ENCODE data around the gene SEMG1.

SEMG1 gene

DNA sequence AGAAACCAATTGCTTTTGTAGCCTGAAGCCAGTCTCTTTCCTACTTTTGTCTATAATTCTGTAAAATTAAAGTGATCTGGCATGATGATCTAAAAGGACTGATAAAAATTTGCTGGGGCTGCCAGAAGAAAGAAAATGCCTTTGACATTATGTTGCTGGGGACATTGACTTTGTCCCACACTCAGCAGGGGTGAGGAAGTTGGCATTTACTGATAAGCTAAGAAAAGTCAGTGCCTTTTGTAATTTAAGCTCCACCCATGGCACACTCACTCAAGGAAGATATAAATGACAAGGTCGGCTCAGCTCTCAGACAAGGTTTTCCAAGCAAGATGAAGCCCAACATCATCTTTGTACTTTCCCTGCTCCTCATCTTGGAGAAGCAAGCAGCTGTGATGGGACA is at the start of gene SEMG1:
Gene SEMG1, plus strand, starts transcription at position 309 of the 400 bp plus-strand sequence. Its CDS starts 21 bp downstream, at position 330.
- no peak for DNase-seq (ENCODE audit: low read depth in 2 of 3, low spot score in 2 of 3)

DNA sequence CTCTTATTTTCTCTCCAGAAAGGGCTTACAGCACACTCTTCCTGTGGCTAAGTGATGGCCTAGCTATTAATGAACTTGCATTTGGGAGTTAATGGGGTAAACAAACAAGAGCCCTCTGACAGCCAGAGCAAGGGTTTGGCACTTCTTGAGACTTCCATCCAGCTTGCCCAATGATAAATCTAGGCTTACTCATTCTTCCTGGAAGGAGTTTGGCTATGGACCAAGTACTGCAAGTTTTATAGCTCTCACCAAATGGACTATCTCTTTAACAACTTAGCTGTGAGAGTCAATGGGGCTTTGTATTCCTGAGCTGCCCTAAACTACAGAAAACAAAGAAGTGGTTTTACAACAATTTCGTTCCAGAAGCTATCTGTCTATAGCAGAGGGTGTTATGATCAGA is 48.9 kb upstream of the SEMG1 start:
- no peak for DNase-seq (ENCODE audit: low read depth in 2 of 3, low spot score in 2 of 3)

DNA sequence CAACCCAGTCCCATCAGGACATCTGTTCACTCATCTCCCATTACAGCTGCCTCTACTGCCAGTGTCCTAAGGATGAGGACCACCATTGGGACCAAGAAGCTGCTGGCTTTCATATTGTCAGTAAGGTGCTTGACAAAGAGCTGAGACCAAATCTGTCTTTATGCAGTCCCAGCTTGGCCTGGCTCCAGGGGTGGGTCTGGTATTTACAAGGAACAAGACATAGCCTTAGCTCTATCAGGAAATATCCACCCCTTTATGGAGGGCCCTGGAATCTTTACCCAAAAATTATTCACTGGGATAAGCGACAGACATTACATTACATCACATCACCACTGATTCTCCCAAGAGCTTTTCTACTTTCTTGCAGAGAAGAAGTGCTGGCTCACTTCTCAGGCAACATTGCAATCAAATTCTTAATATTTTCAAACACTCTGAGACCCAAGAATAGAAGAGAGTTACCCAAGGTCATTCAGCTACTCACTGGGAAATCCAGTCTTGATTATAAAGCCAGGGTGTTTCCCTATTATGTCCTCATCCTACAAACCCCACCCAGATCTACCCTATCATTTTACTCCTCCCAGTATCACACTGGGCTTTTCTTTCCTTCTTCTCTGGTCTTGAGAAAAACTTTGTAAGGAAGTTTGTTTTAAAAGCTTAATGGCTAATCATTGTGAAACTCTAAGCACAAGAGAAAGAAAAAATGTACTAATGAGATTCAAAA is 43.6 kb upstream of the SEMG1 start:
- no peak for DNase-seq (ENCODE audit: low read depth in 2 of 3, low spot score in 2 of 3)

GRCh38 chr20:45164906-45165305 is 41.9 kb upstream of the SEMG1 start:
- no peak for DNase-seq (ENCODE audit: low read depth in 2 of 3, low spot score in 2 of 3)

DNA sequence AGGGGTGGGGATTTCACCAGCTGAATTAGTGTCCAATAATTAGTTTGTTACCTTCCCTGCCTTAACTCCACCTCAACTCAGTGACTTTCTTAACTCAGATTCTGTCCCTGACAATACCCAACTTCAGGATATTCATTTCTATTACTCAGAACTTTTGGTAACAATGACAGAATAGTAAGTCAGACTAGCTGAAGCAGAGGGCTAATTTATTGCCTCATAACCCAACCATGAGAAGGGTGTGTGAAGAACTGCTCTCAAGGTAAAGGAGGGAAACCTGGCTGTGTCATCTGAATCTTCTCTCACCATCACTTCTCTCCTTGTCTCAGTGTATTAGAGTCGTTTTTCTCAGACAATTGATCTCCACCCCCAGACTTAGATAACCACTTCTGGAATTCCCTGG is 33.3 kb upstream of the SEMG1 start:
- no peak for DNase-seq (ENCODE audit: low read depth in 2 of 3, low spot score in 2 of 3)

- no peak for DNase-seq (ENCODE audit: low read depth in 2 of 3, low spot score in 2 of 3)
Observed at GRCh38 chr20:45174434-45175364, 32.1 kb upstream of the SEMG1 start, which contains the start of gene PI3. TSS of gene PI3 (plus strand) at chr20:45174902. CDS start at chr20:45174923, 21 bp downstream.

DNA sequence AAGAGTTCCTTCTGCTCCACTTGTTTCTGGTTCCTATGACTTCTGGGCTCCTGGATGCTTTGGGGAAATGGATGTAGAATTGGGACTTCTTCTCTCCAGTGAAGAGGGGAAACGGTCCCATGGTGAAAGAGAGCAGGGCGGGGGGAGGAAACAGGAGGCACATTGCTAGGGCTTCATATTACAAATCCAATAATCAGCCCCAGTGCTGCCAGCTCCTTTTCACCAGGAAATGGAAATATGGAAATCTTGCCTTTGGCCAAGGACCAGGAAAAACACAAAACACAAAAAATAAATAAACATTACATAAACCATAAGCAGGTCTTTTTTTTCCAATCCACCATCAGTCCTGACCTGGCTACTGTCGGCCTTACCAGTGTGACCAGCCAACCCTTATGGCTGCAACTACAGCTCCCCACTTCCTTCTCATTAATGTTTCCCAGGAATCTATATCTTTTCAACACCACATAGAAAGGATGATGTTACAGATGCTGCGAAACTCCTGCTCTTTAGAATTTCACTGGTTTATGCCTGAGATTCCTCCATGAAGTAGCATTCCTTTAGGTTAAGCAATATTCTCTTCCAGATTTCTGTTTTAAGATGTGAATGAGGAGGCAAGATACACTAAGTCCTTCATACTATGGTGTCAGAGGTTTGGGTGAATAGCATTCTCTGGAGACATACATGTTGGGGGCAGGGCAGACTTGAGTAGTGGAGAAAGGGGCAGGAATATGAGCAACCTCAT is 30.1 kb upstream of the SEMG1 start:
- no peak for DNase-seq (ENCODE audit: low read depth in 2 of 3, low spot score in 2 of 3)

GRCh38 chr20:45179166-45179565 is 27.7 kb upstream of the SEMG1 start:
- no peak for DNase-seq (ENCODE audit: low read depth in 2 of 3, low spot score in 2 of 3)

- DNase-seq (ENCODE audit: low read depth in 2 of 3, low spot score in 2 of 3), result no peak
Observed at GRCh38 chr20:45181639-45182038, 25.2 kb upstream of the SEMG1 start.

DNA sequence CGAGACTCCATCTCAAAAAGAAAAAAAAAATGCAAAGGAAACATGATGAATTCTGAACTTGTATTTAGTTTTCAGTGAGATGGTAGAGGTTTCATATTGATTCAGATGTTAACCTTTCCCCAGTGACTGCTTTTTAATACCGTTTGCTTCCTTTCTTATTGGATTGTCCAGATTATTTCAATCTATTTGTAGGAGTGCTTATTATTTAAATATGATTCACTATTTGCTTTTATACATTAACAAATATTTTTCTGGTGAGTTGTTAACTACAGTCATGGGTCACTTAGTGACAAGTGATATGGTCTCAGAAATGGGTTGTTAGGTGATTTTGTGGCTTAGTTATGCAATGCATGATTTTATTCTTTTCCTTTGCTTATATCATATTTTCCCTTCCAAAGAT is 23.7 kb upstream of the SEMG1 start:
- DNase-seq (ENCODE audit: low read depth in 2 of 3, low spot score in 2 of 3), result no peak

- DNase-seq (ENCODE audit: low read depth in 2 of 3, low spot score in 2 of 3), result no peak
Observed at GRCh38 chr20:45187693-45188092, 19.1 kb upstream of the SEMG1 start.

DNA sequence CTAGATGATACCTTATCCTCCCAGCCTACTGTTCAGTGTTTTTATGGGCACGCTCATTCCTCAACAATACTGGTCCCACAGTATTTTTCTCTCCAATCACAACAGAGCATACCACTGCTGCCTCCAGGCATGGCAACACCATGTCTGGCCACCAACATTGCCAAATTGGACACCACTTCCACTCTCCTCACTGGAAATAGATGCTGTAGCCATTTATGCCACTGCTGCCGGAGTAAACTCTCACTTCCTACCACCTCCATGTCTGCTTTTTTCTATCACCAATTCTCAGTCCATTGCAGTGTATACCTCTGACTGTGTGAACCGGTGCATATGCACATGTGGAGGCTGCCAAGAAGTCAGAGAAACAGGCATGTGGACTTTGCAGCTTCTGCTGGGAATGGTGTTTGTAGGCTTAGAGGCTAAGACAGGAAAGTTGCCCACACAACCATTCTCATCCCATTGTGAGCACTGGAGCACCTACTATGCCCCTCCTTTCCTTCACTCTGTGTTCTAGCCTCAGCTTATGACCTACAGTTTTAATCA is 17.7 kb upstream of the SEMG1 start:
- DNase-seq (ENCODE audit: low read depth in 2 of 3, low spot score in 2 of 3), result no peak

DNA sequence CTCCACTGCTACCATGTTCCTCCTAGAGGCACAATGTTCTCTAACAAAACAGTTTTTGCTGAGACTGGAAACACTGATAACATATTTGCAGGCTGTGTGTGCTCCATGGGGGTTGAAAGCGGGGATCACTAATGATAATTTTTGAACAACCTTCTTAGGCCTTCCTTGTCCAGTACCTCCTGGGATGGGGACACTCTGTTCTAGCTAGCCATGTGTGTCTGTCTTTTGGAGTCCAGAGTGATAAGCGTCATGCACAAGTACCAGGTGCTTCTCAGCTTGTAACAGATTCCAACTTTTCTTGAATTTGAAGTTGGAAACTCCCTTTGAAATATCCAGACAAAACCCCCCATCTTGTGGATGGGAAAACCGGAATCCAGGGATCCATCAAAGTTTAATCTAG is 17.0 kb upstream of the SEMG1 start:
- DNase-seq (ENCODE audit: low read depth in 2 of 3, low spot score in 2 of 3), result no peak

- no peak for DNase-seq (ENCODE audit: low read depth in 2 of 3, low spot score in 2 of 3)
Observed at GRCh38 chr20:45191926-45192325, 14.9 kb upstream of the SEMG1 start.

DNA sequence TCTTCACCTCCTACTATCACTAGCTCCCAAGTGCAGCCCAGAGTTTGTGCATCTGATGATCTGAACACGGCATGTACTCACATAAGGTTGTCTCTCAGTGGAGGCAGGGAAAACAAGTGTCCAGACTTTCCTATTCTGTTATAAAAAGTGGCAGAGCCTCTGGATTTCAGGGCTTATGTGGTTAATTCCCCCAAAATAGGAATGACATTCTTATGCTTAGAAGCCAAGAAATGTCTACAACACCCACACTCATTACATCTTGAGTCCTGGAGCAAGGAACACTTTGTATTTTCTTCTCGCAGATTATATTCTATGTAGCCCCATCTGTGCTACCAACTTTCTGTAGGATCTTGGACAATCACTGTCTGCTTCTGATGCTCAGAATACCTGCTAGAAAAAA is 13.5 kb upstream of the SEMG1 start:
- no peak for DNase-seq (ENCODE audit: low read depth in 2 of 3, low spot score in 2 of 3)

DNA sequence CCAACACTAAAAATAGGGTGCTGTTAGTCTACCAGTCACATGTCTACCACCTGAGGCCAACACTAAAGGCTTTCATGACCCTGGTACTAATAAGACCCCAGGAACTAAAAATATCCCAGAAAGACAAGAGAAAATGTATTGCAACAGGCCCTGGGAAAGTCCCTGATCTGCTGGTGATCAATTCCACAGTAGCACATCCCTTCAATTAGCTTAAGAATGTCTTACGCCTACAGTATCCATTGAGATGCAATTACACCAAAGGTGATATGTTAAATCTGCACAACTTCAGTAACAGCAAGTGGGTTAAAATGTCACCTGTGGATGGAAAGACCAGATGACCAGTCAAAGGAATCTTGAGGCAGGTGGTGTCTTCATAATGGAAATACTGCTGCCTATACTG is 3.1 kb downstream of the SEMG1 start:
- no peak for DNase-seq (ENCODE audit: low read depth in 2 of 3, low spot score in 2 of 3)

DNA sequence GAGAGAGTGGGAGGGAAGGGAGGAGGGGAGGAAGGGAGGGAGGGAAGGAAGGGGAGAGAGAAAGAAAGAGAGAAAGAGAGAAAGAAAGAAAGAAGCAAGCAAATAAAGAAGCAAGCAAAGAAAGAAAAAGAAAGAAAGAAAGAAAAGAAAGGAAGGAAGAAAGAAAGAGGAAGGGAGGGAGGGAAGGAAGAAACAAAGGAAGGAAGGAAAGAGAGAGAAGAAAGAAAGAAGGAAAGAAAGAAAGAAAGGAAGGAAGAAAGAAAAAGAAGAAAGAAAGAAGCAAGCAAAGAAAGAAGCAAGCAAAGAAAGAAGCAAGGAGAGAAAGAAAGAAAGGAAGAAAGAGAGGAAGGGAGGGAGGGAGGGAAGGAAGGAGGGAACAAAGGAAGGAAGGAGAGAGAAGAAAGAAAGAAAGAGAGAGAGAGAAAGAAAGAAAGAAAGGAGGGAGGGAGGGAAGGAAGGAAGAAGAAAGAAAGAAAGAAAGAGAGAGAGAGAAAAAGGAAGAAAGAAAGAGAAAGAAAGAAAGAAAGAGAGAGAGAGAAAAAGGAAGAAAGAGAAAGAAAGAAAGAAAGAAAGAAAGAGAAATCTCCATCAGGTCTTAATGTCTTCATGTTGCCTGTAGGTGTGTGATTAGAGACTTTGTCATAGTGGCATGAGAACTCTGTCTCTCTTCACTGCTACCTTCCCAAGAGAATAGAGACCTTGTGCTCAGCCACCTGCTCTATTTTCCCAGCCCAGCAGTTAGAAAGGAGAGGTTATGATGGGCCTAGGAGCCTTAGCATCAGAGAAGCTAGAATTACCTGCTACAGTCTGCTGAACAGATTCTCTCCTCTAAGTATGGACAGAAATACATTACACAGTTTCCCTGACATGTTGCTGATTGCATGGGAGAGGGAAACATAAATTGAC is 5.0 kb downstream of the SEMG1 start:
- no peak for DNase-seq (ENCODE audit: low read depth in 2 of 3, low spot score in 2 of 3)

DNA sequence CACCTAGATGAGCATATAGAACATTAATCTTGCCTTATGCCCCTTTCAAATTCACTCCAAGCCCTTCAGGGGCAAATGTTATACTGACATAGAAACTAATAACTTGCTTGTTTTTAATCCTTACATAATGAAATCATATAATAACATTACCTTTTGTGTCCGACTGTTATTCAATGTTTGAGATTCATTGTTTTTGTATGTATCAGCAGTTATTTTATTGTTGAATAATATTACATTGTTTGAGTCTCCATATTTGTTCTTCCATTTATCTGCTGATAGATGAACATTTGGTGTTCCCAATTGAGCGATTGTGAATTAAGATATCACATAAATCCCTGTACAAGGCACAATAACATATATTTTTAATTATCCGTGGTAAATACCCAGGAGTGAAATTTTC is 6.0 kb downstream of the SEMG1 start:
- no peak for DNase-seq (ENCODE audit: low read depth in 2 of 3, low spot score in 2 of 3)

GRCh38 chr20:45218124-45218523 is 11.3 kb downstream of the SEMG1 start:
- no peak for DNase-seq (ENCODE audit: low read depth in 2 of 3, low spot score in 2 of 3)

- DNase-seq (ENCODE audit: low read depth in 2 of 3, low spot score in 2 of 3), result no peak
Observed at GRCh38 chr20:45218636-45219035, 11.8 kb downstream of the SEMG1 start.

All from activated CD8-positive, alpha-beta memory T cell treated with anti-CD3 and anti-CD28 coated beads for 48 hours (primary cell).